Effector memory CD4-positive, alpha-beta T cell (primary cell): ENCODE measurements around the gene ARSG.
A peak's percentile ranks its signal among the peaks of the same experiment; 100 is the strongest.

Source experiments
- DNase-seq, 3 donors: peaks; one replicate each; pipeline ENCODE4 v3.0.0-alpha.2; 2020
- H3K27ac ChIP-seq: 2 replicates; pipeline ENCODE4 v1.7.0; 2013; ENCODE audit warnings: mild to moderate bottlenecking, low read length, moderate library complexity; ENCODE audit not compliant: insufficient read depth, poor library complexity, severe bottlenecking
- H3K27me3 ChIP-seq: replicated peaks from 2 replicates; pipeline ENCODE4 v1.7.0; 2013; ENCODE audit warnings: mild to moderate bottlenecking, low read length; ENCODE audit not compliant: insufficient read depth, control insufficient read depth, poor library complexity, severe bottlenecking
- H3K36me3 ChIP-seq: 2 replicates; pipeline ENCODE4 v1.7.0; 2013; ENCODE audit warnings: mild to moderate bottlenecking, low read length, moderate library complexity; ENCODE audit not compliant: control insufficient read depth, insufficient read depth
- H3K4me1 ChIP-seq: 2 replicates; pipeline ENCODE4 v1.7.0; 2013; ENCODE audit warnings: low read length, mild to moderate bottlenecking; ENCODE audit not compliant: control insufficient read depth, insufficient read depth, poor library complexity, severe bottlenecking
- H3K4me3 ChIP-seq: 2 replicates; pipeline ENCODE4 v1.7.0; 2013; ENCODE audit warnings: low read length, low read depth, mild to moderate bottlenecking; ENCODE audit not compliant: insufficient read depth, poor library complexity, severe bottlenecking
- H3K9me3 ChIP-seq: 2 replicates; pipeline ENCODE4 v1.7.0; 2013; ENCODE audit warnings: mild to moderate bottlenecking, low read length, moderate library complexity; ENCODE audit not compliant: control insufficient read depth

ARSG gene

GRCh38 chr17:68459037-68459639, 167.8 kb downstream of the ARSG start:
- Histone ChIP-seq H3K27me3 (no peaks in the 10 kb centered on the region), H3K36me3 (no peaks in the 10 kb centered on the region), H3K27ac (no peak overlapping the region), H3K4me1 (peaks cover 41% of the 10 kb centered on the region), H3K9me3 (no peaks in the 10 kb centered on the region), H3K4me3 (no peak overlapping the region)
- no peak for DNase-seq

DNA sequence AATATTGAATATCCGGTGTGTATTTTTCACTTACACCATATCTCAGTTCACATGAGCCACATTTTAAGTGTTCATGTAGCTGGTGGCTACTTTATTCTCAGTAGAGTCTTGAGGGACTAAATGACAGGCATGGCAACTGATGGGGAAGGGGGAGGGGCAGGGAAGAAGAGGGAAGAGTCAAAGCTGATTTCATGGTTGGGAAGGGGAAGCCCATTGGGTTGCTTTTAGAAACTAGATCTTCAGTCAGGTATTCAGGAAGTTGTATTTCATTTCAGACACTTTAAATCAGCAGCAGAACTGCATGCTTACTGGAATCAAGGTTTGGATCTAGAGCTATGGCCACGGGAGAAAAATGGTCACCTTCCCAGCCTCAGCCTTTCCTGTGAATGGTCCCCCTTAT, 168.9 kb downstream of the ARSG start:
- Histone ChIP-seq H3K4me1 (peaks cover 41% of the 10 kb centered on the region), H3K4me3 (no peak overlapping the region)

GRCh38 chr17:68460715-68461114, 169.4 kb downstream of the ARSG start:
- no peak overlapping the region for H3K4me3 ChIP-seq
- peaks cover 41% of the 10 kb centered on the region for H3K4me1 ChIP-seq
- peak in 1 of 3 donors; percentile 26 for DNase-seq
- H3K27me3 ChIP-seq, result no peaks in the 10 kb centered on the region
- H3K36me3 ChIP-seq, result no peaks in the 10 kb centered on the region
- peak overlapping the region; percentile 58 for H3K27ac ChIP-seq
- H3K9me3 ChIP-seq, result no peaks in the 10 kb centered on the region

More for the DNA sequence above, 168.9 kb downstream of the ARSG start:
- Histone ChIP-seq H3K27ac (peak overlapping the region; percentile 58), H3K36me3 (no peaks in the 10 kb centered on the region), H3K9me3 (no peaks in the 10 kb centered on the region), H3K27me3 (no peaks in the 10 kb centered on the region)
- DNase-seq, result no peak

DNA sequence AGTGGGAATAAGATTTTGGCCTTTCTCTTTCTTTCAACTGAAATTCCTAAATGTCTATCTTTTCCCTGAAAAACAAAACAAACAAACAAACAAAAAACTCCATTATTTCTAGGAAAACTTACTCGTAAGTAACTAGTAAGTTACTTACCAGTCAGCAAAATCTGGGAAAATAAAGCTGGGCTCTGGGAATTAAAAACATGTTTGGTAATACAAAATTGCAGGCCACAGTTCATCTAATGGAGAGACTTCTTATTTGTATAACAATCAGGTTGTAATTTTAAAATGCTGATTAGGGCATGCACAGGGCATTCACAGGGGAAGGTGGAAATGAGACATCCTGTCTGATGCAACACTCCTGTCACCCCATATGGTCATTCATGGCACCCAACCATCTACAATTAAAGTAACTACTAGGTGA, 169.8 kb downstream of the ARSG start:
- Histone ChIP-seq H3K27ac (no peak overlapping the region), H3K4me3 (no peak overlapping the region), H3K27me3 (no peaks in the 10 kb centered on the region), H3K9me3 (no peaks in the 10 kb centered on the region), H3K36me3 (no peaks in the 10 kb centered on the region), H3K4me1 (peaks cover 41% of the 10 kb centered on the region)
- no peak for DNase-seq

GRCh38 chr17:68461589-68461988, 170.3 kb downstream of the ARSG start:
- DNase-seq, result no peak
- no peak overlapping the region for H3K4me3 ChIP-seq
- no peaks in the 10 kb centered on the region for H3K9me3 ChIP-seq
- peaks cover 40% of the 10 kb centered on the region for H3K4me1 ChIP-seq
- H3K27me3 ChIP-seq, result no peaks in the 10 kb centered on the region
- no peak overlapping the region for H3K27ac ChIP-seq
- H3K36me3 ChIP-seq, result no peaks in the 10 kb centered on the region

GRCh38 chr17:68462381-68463210, 171.3 kb downstream of the ARSG start:
- Histone ChIP-seq H3K9me3 (no peaks in the 10 kb centered on the region), H3K4me3 (no peak overlapping the region), H3K27ac (no peak overlapping the region), H3K36me3 (no peaks in the 10 kb centered on the region), H3K27me3 (no peaks in the 10 kb centered on the region), H3K4me1 (peaks cover 35% of the 10 kb centered on the region)
- DNase-seq, result peak; percentile 47 to 58 (median 49)

GRCh38 chr17:68463211-68464019, 172.1 kb downstream of the ARSG start:
- no peak for DNase-seq
- Histone ChIP-seq H3K4me3 (no peak overlapping the region), H3K9me3 (no peaks in the 10 kb centered on the region), H3K4me1 (peaks cover 31% of the 10 kb centered on the region), H3K27ac (no peak overlapping the region), H3K36me3 (no peaks in the 10 kb centered on the region), H3K27me3 (no peaks in the 10 kb centered on the region)

GRCh38 chr17:68468334-68468733, 177.0 kb downstream of the ARSG start:
- Histone ChIP-seq H3K4me1 (no peaks in the 10 kb centered on the region), H3K27me3 (no peaks in the 10 kb centered on the region), H3K9me3 (no peaks in the 10 kb centered on the region), H3K36me3 (no peaks in the 10 kb centered on the region), H3K4me3 (no peak overlapping the region), H3K27ac (no peak overlapping the region)
- DNase-seq, result no peak

- H3K27me3 ChIP-seq, result no peaks in the 10 kb centered on the region
- DNase-seq, result no peak
- H3K27ac ChIP-seq, result no peak overlapping the region
- H3K4me3 ChIP-seq, result no peak overlapping the region
- no peaks in the 10 kb centered on the region for H3K9me3 ChIP-seq
- H3K4me1 ChIP-seq, result no peaks in the 10 kb centered on the region
- H3K36me3 ChIP-seq, result no peaks in the 10 kb centered on the region
Measured at GRCh38 chr17:68468788-68469187, 177.5 kb downstream of the ARSG start.
